Astrocyte of the cerebellum (primary cell): Measurements from ENCODE around the gene SOX15.

ENCODE experiments used
- DNase-seq: peaks from one replicate; pipeline ENCODE4 v3.0.0-alpha.2; 2011; ENCODE audit warnings: low read depth
- H3K4me3 ChIP-seq: 2 replicates; pipeline ENCODE4 v1.5.1; 2011; ENCODE audit warnings: mild to moderate bottlenecking, low read depth, low read length, moderate library complexity
- CTCF ChIP-seq: IDR thresholded peaks from 2 replicates; pipeline ENCODE4 v1.5.1; 2012; ENCODE audit warnings: low read length, low read depth, moderate library complexity, mild to moderate bottlenecking; ENCODE audit errors: missing control alignments
- in situ Hi-C: cut with HindIII; loops from 2 replicates; pipeline ENCODE4 v1.10.0; 2017; ENCODE audit warnings: low sequenced_read_pairs

Gene SOX15

GRCh38 chr17:7572338-7572587 lies 17.6 kb downstream of the SOX15 start:
- no peak for TF ChIP-seq CTCF

GRCh38 chr17:7570351-7570750 lies 19.5 kb downstream of the SOX15 start:
- DNase-seq = no peak
- in situ Hi-C loops = no loop called here
- no peak for TF ChIP-seq CTCF
- no peak overlapping the region for H3K4me3 ChIP-seq

More at GRCh38 chr17:7572338-7572587, 17.6 kb downstream of the SOX15 start:
- peak overlapping the region; percentile 56 for H3K4me3 ChIP-seq
- DNase-seq = no peak
- in situ Hi-C loops = no loop called here

GRCh38 chr17:7569571-7569970 lies 20.3 kb downstream of the SOX15 start:
- in situ Hi-C loops = no loop called here
- no peak overlapping the region for H3K4me3 ChIP-seq
- no peak for DNase-seq
- TF ChIP-seq CTCF = no peak

GRCh38 chr17:7563115-7563869 lies 26.6 kb downstream of the SOX15 start:
- H3K4me3 ChIP-seq = peak overlapping the region; percentile 83
- TF ChIP-seq CTCF = no peak
- in situ Hi-C loops = no loop called here
- DNase-seq = no peak

- peak overlapping the region; percentile 83 for H3K4me3 ChIP-seq
- in situ Hi-C loops = no loop called here
- no peak for DNase-seq
- no peak for TF ChIP-seq CTCF
Measured at GRCh38 chr17:7562208-7562605, 27.7 kb downstream of the SOX15 start.

GRCh38 chr17:7561589-7562207 lies 28.2 kb downstream of the SOX15 start, which contains the start of gene SENP3:
Gene SENP3 (plus strand): TSS chr17:7561919. CDS start chr17:7563077, 1,158 bp downstream.
- peak; percentile 70 for DNase-seq
- H3K4me3 ChIP-seq = peak within 1 kb of the TSS; percentile 83
- no peak for TF ChIP-seq CTCF
- in situ Hi-C loops = no loop called here
